ENCODE data around the gene SYPL1.

The SYPL1 gene

DNA sequence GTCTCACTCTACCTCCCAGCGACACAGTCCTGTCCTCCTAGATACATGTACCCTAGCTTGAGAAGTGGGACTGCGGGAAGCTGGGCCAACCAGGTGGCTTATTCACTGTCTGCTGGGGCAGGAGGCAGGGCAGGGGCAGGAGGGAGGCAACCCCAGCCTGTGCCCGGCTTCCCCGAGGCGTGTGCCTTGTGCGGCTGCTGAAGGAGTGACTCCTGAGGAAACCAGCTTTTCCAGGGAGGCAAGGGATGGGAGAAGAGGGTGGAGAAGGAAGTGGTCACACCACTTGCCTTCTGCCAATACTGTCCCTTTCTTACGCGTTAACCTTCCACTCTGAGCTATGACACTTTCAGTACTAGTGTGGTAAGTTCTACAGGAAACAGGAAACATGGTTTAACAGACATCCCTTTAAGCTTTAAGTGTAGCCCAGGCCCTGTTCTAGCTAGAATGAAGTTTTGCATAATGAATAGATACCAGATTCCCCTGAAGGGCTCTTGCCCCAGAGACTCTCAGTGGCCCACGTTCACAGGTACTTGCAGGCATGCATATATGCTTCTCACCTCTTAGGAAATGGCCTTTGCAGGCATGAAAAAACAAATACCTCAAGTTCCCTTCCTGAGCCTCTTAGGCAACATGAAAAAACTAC, 40.6 kb downstream of the SYPL1 start:
- ChIA-PET POLR2A (interaction anchor here (0.7 to 1.4 kb wide), 3 partner anchors 18 to 51 kb away, joined by 3 read pairs; partner anchors contain the start of gene SYPL1), CTCF (interaction anchor here (1.0 to 6.7 kb wide), 14 partner anchors 10 to 95 kb away, joined by 3 to 61 read pairs (median 6); partner anchors contain the start of gene SYPL1)
- TF ChIP-seq, protein P1, sequence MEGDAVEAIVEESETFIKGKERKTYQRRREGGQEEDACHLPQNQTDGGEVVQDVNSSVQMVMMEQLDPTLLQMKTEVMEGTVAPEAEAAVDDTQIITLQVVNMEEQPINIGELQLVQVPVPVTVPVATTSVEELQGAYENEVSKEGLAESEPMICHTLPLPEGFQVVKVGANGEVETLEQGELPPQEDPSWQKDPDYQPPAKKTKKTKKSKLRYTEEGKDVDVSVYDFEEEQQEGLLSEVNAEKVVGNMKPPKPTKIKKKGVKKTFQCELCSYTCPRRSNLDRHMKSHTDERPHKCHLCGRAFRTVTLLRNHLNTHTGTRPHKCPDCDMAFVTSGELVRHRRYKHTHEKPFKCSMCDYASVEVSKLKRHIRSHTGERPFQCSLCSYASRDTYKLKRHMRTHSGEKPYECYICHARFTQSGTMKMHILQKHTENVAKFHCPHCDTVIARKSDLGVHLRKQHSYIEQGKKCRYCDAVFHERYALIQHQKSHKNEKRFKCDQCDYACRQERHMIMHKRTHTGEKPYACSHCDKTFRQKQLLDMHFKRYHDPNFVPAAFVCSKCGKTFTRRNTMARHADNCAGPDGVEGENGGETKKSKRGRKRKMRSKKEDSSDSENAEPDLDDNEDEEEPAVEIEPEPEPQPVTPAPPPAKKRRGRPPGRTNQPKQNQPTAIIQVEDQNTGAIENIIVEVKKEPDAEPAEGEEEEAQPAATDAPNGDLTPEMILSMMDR (IDR thresholded peaks at IDR 0.05; ENCODE audit: control extremely low read depth, extremely low read depth, low read depth, missing control alignments), result no peak
- DNase-seq (ENCODE audit: extremely low spot score), result peak; percentile 81

DNA sequence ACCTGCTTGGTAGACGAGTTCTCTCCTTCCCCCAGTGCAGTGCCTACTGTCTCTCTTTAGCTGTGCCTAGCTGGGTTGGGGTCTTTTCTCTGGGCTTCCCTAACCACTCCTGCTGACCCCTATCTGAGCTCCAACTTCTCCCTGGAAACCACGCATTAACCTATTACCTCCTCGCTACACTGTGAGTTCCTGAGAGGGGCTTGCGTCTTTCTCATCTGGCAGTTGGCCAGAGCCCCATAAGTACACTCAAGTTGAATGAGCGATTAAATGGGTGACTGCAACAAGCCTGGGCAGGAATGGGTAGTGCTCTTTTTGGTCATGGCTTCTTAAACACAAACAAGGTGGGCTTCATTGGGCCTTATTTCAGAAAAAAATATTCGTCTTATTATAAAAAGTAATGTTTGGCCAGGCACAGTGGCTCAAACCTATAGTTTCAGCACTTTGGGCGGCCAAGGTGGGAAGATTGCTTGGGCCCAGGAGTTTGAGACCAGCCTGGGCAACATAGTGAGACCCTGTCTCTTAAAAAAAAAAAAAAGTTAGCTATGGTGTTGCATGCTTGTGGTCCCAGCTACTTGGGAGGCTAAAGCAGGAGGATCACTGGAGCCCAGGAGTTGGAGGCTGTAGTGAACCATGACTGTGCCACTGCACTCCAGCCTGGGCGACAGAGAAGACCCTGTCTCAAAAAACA, 41.4 kb downstream of the SYPL1 start:
- TF ChIP-seq, protein P1 (IDR thresholded peaks at IDR 0.05; ENCODE audit: control extremely low read depth, extremely low read depth, low read depth, missing control alignments), result no peak
- DNase-seq (ENCODE audit: extremely low spot score), result no peak
- POLR2A ChIA-PET, result interaction anchor here (0.7 to 1.4 kb wide), 2 partner anchors 41 to 50 kb away, joined by 3 read pairs; partner anchors contain the start of gene SYPL1
- CTCF ChIA-PET, result interaction anchor here (0.9 to 6.7 kb wide), 8 partner anchors 10 to 82 kb away, joined by 3 to 61 read pairs (median 6); partner anchors contain the start of gene SYPL1

DNA sequence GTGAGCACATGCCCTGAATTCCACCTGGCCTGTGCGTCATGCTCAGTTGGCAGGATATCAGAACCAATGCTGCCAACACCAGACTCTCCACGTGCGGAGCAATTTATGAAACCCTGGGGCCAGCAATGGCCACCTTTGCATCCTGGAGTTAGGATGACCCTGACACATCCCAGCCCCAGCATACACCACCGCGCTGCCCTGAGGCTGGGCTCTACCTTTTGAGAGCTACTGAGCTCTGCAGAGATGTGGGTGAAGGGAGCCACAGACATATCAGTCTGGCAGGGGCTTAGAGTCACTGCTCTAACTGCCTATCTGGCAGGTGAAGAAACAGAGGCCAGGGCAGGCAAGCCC, 41.9 kb downstream of the SYPL1 start:
- DNase-seq (ENCODE audit: extremely low spot score), result no peak
- ChIA-PET POLR2A (no interaction called here), CTCF (interaction anchor here (0.8 to 6.7 kb wide), 5 partner anchors 8 to 27 kb away, joined by 3 to 61 read pairs (median 3); no protein-coding TSS in a partner anchor)
- TF ChIP-seq, protein P1 (IDR thresholded peaks at IDR 0.05; ENCODE audit: control extremely low read depth, extremely low read depth, low read depth, missing control alignments), result no peak

DNA sequence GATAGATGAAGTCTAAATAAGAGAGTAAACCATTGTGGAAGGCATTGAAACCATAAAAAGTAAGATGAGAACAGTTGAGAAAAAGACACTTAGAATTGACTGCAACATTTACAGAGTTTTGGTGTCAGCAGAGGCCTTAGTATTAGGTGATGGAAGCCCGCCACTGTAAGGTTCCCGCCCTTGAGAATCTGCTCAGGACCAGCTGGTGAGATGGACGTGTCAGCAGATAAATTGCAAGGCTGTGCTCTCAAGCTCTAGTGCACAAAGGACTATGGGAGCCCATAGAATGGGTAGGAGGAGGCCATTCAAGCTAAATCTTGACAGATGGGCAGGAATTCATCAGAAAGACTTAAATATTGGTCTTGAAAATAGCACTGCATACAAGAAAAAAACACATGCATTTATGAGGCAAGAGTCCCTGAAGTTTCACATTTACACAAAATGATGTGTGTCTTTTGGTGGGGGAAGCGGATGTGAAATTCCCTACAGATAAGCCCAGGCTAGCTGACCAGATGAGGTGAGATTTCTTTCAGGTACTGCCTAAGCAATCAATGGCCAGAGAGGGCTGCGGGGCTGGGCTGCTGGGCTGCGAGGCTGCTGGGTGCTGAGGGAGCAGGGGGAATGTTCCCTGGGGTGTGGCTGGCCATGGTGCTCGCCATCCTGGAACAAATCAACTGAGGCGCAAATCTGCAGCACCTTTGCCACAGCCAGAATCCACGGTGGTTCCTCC, 42.5 kb downstream of the SYPL1 start:
- TF ChIP-seq, protein P1 (IDR thresholded peaks at IDR 0.05; ENCODE audit: control extremely low read depth, extremely low read depth, low read depth, missing control alignments), result no peak
- POLR2A ChIA-PET, result interaction anchor here (0.6 kb wide), 1 partner anchor 516 kb away, joined by 6 read pairs; no protein-coding TSS in a partner anchor
- no peak for DNase-seq (ENCODE audit: extremely low spot score)
- CTCF ChIA-PET, result interaction anchor here (0.8 to 6.7 kb wide), 6 partner anchors 9 to 26 kb away, joined by 3 to 61 read pairs (median 4); no protein-coding TSS in a partner anchor

DNA sequence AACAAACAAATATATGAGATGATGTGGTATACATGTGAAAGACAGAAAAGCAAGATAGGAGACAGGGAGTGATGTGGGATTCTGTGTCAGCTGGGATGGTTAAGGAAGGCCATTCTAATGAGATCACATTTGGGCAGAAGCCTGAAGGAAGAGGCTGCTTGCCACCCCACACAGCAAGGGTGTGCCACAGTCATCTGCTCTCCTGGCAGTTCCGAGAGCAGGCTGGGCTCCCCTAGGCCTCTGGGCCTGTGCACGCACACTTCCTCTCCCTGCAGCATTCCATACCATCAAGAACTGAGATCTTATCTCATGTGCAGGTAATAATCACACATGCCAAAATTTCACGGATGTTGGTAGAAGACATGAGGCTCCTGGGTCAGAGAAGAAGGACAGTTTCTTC, 43.1 kb downstream of the SYPL1 start:
- TF ChIP-seq, protein P1 (IDR thresholded peaks at IDR 0.05; ENCODE audit: control extremely low read depth, extremely low read depth, low read depth, missing control alignments), result no peak
- POLR2A ChIA-PET, result no interaction called here
- no peak for DNase-seq (ENCODE audit: extremely low spot score)
- CTCF ChIA-PET, result interaction anchor here (1.0 to 6.7 kb wide), 3 partner anchors 11 to 85 kb away, joined by 4 to 61 read pairs (median 4); no protein-coding TSS in a partner anchor

DNA sequence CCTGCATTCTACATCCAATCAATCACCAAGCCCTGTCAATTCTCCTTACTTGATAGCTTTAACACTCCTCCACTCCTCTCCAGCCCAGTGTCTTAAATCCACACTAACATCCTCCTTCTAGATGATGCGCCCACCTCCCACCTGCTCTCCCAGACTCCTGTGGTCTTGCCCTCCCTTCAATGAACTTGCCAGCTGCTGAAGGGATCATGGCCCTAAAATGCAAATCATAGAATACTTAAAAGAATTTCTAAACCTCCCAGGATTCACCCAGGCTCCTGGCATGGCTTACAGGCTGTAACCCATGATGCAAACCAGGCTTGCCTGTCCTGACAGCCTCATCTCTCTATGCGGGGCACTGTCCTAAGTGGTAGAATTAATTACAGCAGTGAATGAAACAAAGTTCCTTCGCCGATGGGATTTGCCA, 43.6 kb downstream of the SYPL1 start:
- TF ChIP-seq, protein P1 (IDR thresholded peaks at IDR 0.05; ENCODE audit: control extremely low read depth, extremely low read depth, low read depth, missing control alignments), result no peak
- CTCF ChIA-PET, result interaction anchor here (1.0 to 1.8 kb wide), 3 partner anchors 12 to 85 kb away, joined by 4 to 11 read pairs (median 4); no protein-coding TSS in a partner anchor
- POLR2A ChIA-PET, result no interaction called here
- DNase-seq (ENCODE audit: extremely low spot score), result no peak

Data from GM10248 (cell line).